ENCODE results near the gene ARHGEF19. TPM values are rescaled to one million over a fixed set of nuclear protein-coding genes. Genes with fewer than 3 reads are reported as not detected.

ARHGEF19 gene
- total and polyA plus RNA-seq, 10 donors: 3.5 to 12.9 (median 7.8) TPM

GRCh38 chr1:16221499-16221898 is 9.0 kb upstream of the ARHGEF19 start:
- no peak overlapping the region for H3K4me3 ChIP-seq
- WGBS, 5 donors: 94 to 100% (median 98%) methylated on average over 1 of the region's 1 CpG
- peaks cover 1 to 29% (median 11%) of the 10 kb centered on the region in 6 donors for H3K4me1 ChIP-seq
- H3K27ac ChIP-seq: no peak overlapping the region
- H3K36me3 ChIP-seq: no peaks in the 10 kb centered on the region
- peaks cover 0 to 16% (median 2%) of the 10 kb centered on the region in 7 donors for H3K27me3 ChIP-seq (replicated peaks in 1 of 7)
- no peak for TF ChIP-seq POLR2A (IDR thresholded peaks at IDR 0.05)
- TF ChIP-seq, protein P1, sequence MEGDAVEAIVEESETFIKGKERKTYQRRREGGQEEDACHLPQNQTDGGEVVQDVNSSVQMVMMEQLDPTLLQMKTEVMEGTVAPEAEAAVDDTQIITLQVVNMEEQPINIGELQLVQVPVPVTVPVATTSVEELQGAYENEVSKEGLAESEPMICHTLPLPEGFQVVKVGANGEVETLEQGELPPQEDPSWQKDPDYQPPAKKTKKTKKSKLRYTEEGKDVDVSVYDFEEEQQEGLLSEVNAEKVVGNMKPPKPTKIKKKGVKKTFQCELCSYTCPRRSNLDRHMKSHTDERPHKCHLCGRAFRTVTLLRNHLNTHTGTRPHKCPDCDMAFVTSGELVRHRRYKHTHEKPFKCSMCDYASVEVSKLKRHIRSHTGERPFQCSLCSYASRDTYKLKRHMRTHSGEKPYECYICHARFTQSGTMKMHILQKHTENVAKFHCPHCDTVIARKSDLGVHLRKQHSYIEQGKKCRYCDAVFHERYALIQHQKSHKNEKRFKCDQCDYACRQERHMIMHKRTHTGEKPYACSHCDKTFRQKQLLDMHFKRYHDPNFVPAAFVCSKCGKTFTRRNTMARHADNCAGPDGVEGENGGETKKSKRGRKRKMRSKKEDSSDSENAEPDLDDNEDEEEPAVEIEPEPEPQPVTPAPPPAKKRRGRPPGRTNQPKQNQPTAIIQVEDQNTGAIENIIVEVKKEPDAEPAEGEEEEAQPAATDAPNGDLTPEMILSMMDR (IDR thresholded peaks at IDR 0.05 in 8 of 11, conservative IDR thresholded peaks at IDR 0.05 in 3 of 11): no peak
- no peak for TF ChIP-seq POLR2AphosphoS5 (IDR thresholded peaks at IDR 0.05)
- H3K9me3 ChIP-seq: peaks cover 0 to 7% (median 0%) of the 10 kb centered on the region in 8 donors
- no peak for DNase-seq
- intact Hi-C loops (cut with DNase I; ENCODE audit: low total_unique reads): no loop called here

GRCh38 chr1:16219968-16220500 is 7.6 kb upstream of the ARHGEF19 start:
- Histone ChIP-seq H3K4me3 (no peak overlapping the region), H3K27ac (no peak overlapping the region), H3K36me3 (no peaks in the 10 kb centered on the region), H3K9me3 (no peaks in the 10 kb centered on the region), H3K27me3 (replicated peaks in 1 of 7) (peaks cover 0 to 10% (median 0%) of the 10 kb centered on the region in 7 donors), H3K4me1 (peaks cover 0 to 37% (median 18%) of the 10 kb centered on the region in 6 donors)
- WGBS, 5 donors: 92 to 99% (median 97%) methylated on average over 3 to 4 of the region's 4 CpGs
- intact Hi-C loops (cut with DNase I; ENCODE audit: low total_unique reads): no loop called here
- no peak for TF ChIP-seq POLR2AphosphoS5 (IDR thresholded peaks at IDR 0.05)
- TF ChIP-seq POLR2A (IDR thresholded peaks at IDR 0.05): no peak
- TF ChIP-seq, protein P1 (IDR thresholded peaks at IDR 0.05 in 8 of 11, conservative IDR thresholded peaks at IDR 0.05 in 3 of 11): no peak
- no peak for DNase-seq

DNA sequence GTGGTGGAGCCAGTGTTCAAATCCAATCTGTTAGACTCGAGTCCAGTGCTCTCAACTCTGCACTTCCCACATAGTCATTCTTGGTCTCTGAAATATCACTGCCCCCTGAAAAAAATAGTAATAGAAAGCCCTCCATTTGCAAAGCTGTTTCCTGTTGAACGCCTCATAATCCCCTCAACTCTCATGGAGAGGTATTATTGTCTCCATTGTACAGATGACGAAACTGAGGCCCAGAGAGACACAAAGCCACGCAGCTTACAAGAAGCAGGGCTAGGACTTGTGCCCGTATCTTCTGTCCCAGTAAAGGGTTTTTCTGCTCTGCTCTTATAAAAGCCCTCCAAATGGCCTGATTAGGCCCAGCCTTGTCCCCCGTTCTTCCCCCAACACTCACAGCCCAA is 6.2 kb upstream of the ARHGEF19 start:
- Histone ChIP-seq H3K9me3 (no peaks in the 10 kb centered on the region), H3K36me3 (no peaks in the 10 kb centered on the region), H3K4me1 (peaks cover 0 to 37% (median 18%) of the 10 kb centered on the region in 6 donors), H3K27me3 (replicated peaks in 1 of 7) (peaks cover 0 to 9% (median 0%) of the 10 kb centered on the region in 7 donors), H3K27ac (peak overlapping the region in 5 of 8 donors; percentile 55 to 80 (median 61)), H3K4me3 (no peak overlapping the region)
- TF ChIP-seq POLR2A (IDR thresholded peaks at IDR 0.05) (no peak), POLR2AphosphoS5 (IDR thresholded peaks at IDR 0.05) (no peak)
- TF ChIP-seq, protein P1 (IDR thresholded peaks at IDR 0.05 in 8 of 11, conservative IDR thresholded peaks at IDR 0.05 in 3 of 11): no peak
- intact Hi-C loops (cut with DNase I; ENCODE audit: low total_unique reads): no loop called here
- 90 to 97% (median 94%) methylated on average over 6 of the region's 6 CpGs for WGBS, 5 donors
- DNase-seq: no peak

DNA sequence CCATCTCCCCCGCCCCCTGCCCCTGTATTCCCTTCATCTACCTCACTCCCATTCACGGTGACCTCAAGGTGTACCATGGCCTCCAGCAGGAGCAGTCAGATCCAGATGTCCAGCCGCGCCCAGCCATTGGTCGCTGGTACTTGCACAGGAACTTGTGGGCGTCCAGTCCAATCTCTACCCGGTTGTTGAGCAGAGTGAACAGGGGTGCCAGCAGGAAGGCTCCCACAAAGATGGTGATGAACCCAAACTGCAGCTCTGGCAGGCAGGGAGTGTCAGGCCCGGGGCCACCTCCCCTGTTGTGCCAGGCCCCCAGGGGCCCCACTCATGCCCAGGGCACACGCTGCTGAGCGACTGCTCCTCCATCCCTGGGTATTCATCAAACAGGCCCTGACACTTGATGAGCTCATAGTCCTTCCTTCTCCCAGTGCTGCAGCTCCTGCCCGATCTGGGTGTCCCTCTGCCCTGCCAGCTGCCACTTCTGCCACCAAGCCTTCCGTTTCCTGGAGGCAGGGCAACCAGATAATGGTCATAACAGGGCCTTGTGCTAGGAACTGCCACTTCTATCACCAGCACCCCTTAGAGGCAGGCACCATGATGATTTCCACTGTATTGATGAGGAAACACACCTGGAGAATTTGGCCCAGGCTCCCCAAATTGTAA is 5.7 kb upstream of the ARHGEF19 start:
- no peaks in the 10 kb centered on the region for H3K9me3 ChIP-seq
- intact Hi-C loops (cut with DNase I; ENCODE audit: low total_unique reads): no loop called here
- H3K27me3 ChIP-seq (replicated peaks in 1 of 7): peaks cover 0 to 9% (median 0%) of the 10 kb centered on the region in 7 donors
- peaks cover 0 to 37% (median 18%) of the 10 kb centered on the region in 6 donors for H3K4me1 ChIP-seq
- peak overlapping the region in 5 of 8 donors; percentile 55 to 80 (median 61) for H3K27ac ChIP-seq
- no peaks in the 10 kb centered on the region for H3K36me3 ChIP-seq
- H3K4me3 ChIP-seq: peak overlapping the region in 1 of 8 donors; percentile 67
- WGBS, 5 donors: 82 to 93% (median 86%) methylated on average over 9 to 12 of the region's 12 CpGs
- no peak for TF ChIP-seq POLR2A (IDR thresholded peaks at IDR 0.05)
- TF ChIP-seq POLR2AphosphoS5 (IDR thresholded peaks at IDR 0.05): peak in 1 of 3 donors; percentile 8
- TF ChIP-seq, protein P1 (IDR thresholded peaks at IDR 0.05 in 8 of 11, conservative IDR thresholded peaks at IDR 0.05 in 3 of 11): no peak
- peak; percentile 84 for DNase-seq

Measured in spleen (tissue), 11 donors.